Endothelial cell of umbilical vein (primary cell): ENCODE measurements around the gene KIFC3. TPM values are rescaled to one million over a fixed set of nuclear protein-coding genes. Genes with fewer than 3 reads are reported as not detected.

Source experiments
- BruUV-seq: library from RNA; stranded (reverse); fragments of 400-500 nt; replicated peaks from 2 replicates; lab custom pipeline; 2021; lab: Mats Ljungman, UMichigan
- CTCF ChIA-PET: fragments of 300-600, 350-600 bp; sonication (Branson Sonifier 250); formaldehyde crosslinking; loops from one replicate; lab custom pipeline; 2021; ENCODE audit warnings: antibody characterized with exemption, inconsistent platforms; lab: Charles Lee
- POLR2A ChIA-PET: fragments of 300-600, 350-600 bp; sonication (Branson Sonifier 250); formaldehyde crosslinking; loops from one replicate; lab custom pipeline; 2021; ENCODE audit warnings: antibody characterized with exemption, inconsistent platforms; lab: Charles Lee
- DNase-seq: peaks from one replicate; pipeline ENCODE4 v3.0.0-alpha.2; 2011; ENCODE audit warnings: low read depth, low spot score
- FAIRE-seq: peaks from 2 replicates; lab custom pipeline; 2011; peaks lifted over from hg19 to GRCh38; lab: Jason Lieb, UNC
- H2AFZ ChIP-seq: 2 replicates; pipeline ENCODE4 v1.6.0; 2012; ENCODE audit warnings: low read depth, low read length, control low read depth, inconsistent platforms
- H3K27ac ChIP-seq: 2 replicates; pipeline ENCODE4 v1.5.1; 2011; ENCODE audit warnings: low read depth, mild to moderate bottlenecking, control low read depth, low read length, moderate library complexity; ENCODE audit not compliant: insufficient read depth
- H3K27me3 ChIP-seq, 2 experiments: 2 replicates each; pipeline versions ENCODE4 v1.6.0 to v1.6.1; 2011; ENCODE audit warnings: low read length in 2 of 2, mixed read lengths in 1 of 2; ENCODE audit not compliant: control insufficient read depth in 2 of 2, insufficient read depth in 2 of 2
- H3K36me3 ChIP-seq, 2 experiments: 2 replicates in 1 of 2; 3 replicates in 1 of 2; pipeline ENCODE4 v1.5.1; 2011; ENCODE audit warnings: low read length in 2 of 2, mild to moderate bottlenecking in 1 of 2, moderate library complexity in 1 of 2; ENCODE audit not compliant: control insufficient read depth in 2 of 2, insufficient read depth in 2 of 2; ENCODE audit errors: extremely low read depth in 1 of 2
- H3K4me1 ChIP-seq: 3 replicates; pipeline ENCODE4 v1.5.1; 2011; ENCODE audit warnings: mild to moderate bottlenecking, low read length; ENCODE audit not compliant: control insufficient read depth, insufficient read depth; ENCODE audit errors: extremely low read depth
- H3K4me2 ChIP-seq: 2 replicates; pipeline ENCODE4 v1.6.1; 2011; ENCODE audit warnings: low read length, control low read depth, mixed read lengths; ENCODE audit not compliant: insufficient read depth
- H3K4me3 ChIP-seq, 3 experiments: fragments of 200-600 bp in 1 of 3; sonication (generic), shearing (Covaris generic) in 1 of 3; replicated peaks in 1 of 3; 2 replicates each; pipeline ENCODE4 v1.5.1; 2011 to 2016; ENCODE audit warnings: control low read depth in 3 of 3, low read length in 3 of 3, mild to moderate bottlenecking in 2 of 3, inconsistent platforms in 1 of 3, low read depth in 1 of 3, moderate library complexity in 1 of 3; ENCODE audit not compliant: insufficient read depth in 1 of 3
- H3K79me2 ChIP-seq: 2 replicates; pipeline ENCODE4 v1.6.0; 2012; ENCODE audit warnings: low read length, inconsistent platforms; ENCODE audit not compliant: control insufficient read depth, insufficient read depth
- H3K9ac ChIP-seq: replicated peaks from 2 replicates; pipeline ENCODE3; 2011; ENCODE audit warnings: low read length, control low read depth; ENCODE audit not compliant: insufficient read depth; ENCODE audit errors: extremely low read depth
- H3K9me1 ChIP-seq: replicated peaks from 3 replicates; pipeline ENCODE4 v1.6.0; 2011; ENCODE audit warnings: mild to moderate bottlenecking, low read length; ENCODE audit not compliant: control insufficient read depth, insufficient read depth; ENCODE audit errors: extremely low read depth
- H3K9me3 ChIP-seq: replicated peaks from 2 replicates; pipeline ENCODE4 v1.5.1; 2012; ENCODE audit warnings: low read length, inconsistent platforms; ENCODE audit not compliant: control insufficient read depth, insufficient read depth
- H4K20me1 ChIP-seq: replicated peaks from 2 replicates; pipeline ENCODE3; 2011; ENCODE audit warnings: mild to moderate bottlenecking, low read length; ENCODE audit not compliant: control insufficient read depth, insufficient read depth; ENCODE audit errors: extremely low read depth
- CTCF ChIP-seq, 2 donors: IDR thresholded peaks; 1 replicate in 1 of 2; 2 replicates in 1 of 2; pipeline ENCODE4 v1.5.1; 2011; ENCODE audit warnings: low read length in 2 of 2, mild to moderate bottlenecking in 2 of 2, moderate library complexity in 2 of 2, control low read depth in 1 of 2, inconsistent platforms in 1 of 2, low read depth in 1 of 2; ENCODE audit not compliant: insufficient read depth in 1 of 2; ENCODE audit errors: extremely low read depth in 1 of 2
- EZH2 ChIP-seq: IDR thresholded peaks from 2 replicates; pipeline ENCODE4 v1.6.1; 2012; ENCODE audit warnings: borderline replicate concordance, low read depth, mild to moderate bottlenecking, moderate library complexity, low read length, inconsistent platforms; ENCODE audit not compliant: severe bottlenecking
- FOS ChIP-seq: IDR thresholded peaks from 2 replicates; pipeline ENCODE4 v1.6.1; 2011; ENCODE audit warnings: mild to moderate bottlenecking, low read length, moderate library complexity, borderline replicate concordance; ENCODE audit not compliant: insufficient read depth
- GATA2 ChIP-seq: IDR thresholded peaks from 2 replicates; pipeline ENCODE4 v1.7.0; 2011; ENCODE audit warnings: low read depth, mild to moderate bottlenecking, moderate library complexity, mixed read lengths, low read length; ENCODE audit not compliant: insufficient read length, insufficient read depth
- JUN ChIP-seq: IDR thresholded peaks from 2 replicates; pipeline ENCODE4 v1.6.1; 2011; ENCODE audit warnings: borderline replicate concordance, low read depth; ENCODE audit not compliant: insufficient read length, insufficient read depth
- MAX ChIP-seq: IDR thresholded peaks from 2 replicates; pipeline ENCODE4 v1.6.1; 2011; ENCODE audit not compliant: insufficient read depth, insufficient read length
- MYC ChIP-seq: IDR thresholded peaks from one replicate; pipeline ENCODE4 v1.6.1; 2011; ENCODE audit warnings: mild to moderate bottlenecking, low read depth, low read length
- POLR2A ChIP-seq: IDR thresholded peaks from 2 replicates; pipeline ENCODE4 v1.6.1; 2012; ENCODE audit warnings: low read depth, mild to moderate bottlenecking, control low read depth, low read length
- POLR2AphosphoS5 ChIP-seq: IDR thresholded peaks from 2 replicates; pipeline ENCODE4 v1.6.1; 2012; ENCODE audit warnings: low read depth, mild to moderate bottlenecking, control low read depth, low read length, moderate library complexity; ENCODE audit not compliant: insufficient read depth
- dilution Hi-C: fragments of 300-500 bp; cut with MboI; formaldehyde crosslinking; loops from one replicate; pipeline ENCODE4 v1.15.0; 2019; ENCODE audit warnings: low sequenced_read_pairs; ENCODE audit not compliant: extremely low pct_ligation_motif_present
- intact Hi-C: fragments of 100-400 bp; cut with micrococcal nuclease; formaldehyde crosslinking; loops from one replicate; pipeline ENCODE4 v1.10.0; 2022
- polyA plus RNA-seq, 4 experiments: library from polyadenylated mRNA; depleted of rRNA in 3 of 4; stranded (reverse) in 3 of 4; unstranded in 1 of 4; fragments of >200 nt; gene quantifications; 2 replicates each; pipeline versions ENCODE4 v1.2.1 to v1.2.3, GENCODE V29; 2011 to 2012; ENCODE audit warnings: missing spikeins in 1 of 4
- total RNA-seq: library from RNA; stranded (reverse); gene quantifications from 2 replicates; pipeline ENCODE4 v1.2.3, GENCODE V29; 2021

Gene KIFC3
- total and polyA plus RNA-seq, 2 donors (not counting 3 experiments of a cell fraction or from before 2014, with no cell fraction given): 36.3 to 62.2 TPM

- Histone ChIP-seq H3K27me3 (no peaks in the 10 kb centered on the region), H4K20me1 (no peaks in the 10 kb centered on the region), H3K4me3 (no peak overlapping the region), H3K9me1 (no peaks in the 10 kb centered on the region), H3K4me1 (peaks cover 19% of the 10 kb centered on the region), H3K79me2 (no peaks in the 10 kb centered on the region), H3K4me2 (no peak overlapping the region), H3K9ac (no peak overlapping the region), H3K27ac (no peak overlapping the region), H2AFZ (no peak overlapping the region), H3K9me3 (no peaks in the 10 kb centered on the region), H3K36me3 (no peaks in the 10 kb centered on the region)
- DNase-seq: no peak
- POLR2A ChIA-PET: no interaction called here
- dilution Hi-C loops (no loop called here), intact Hi-C loops (loop anchor here (10.0 kb wide), 1 partner anchor 392 kb away; the partner anchor contains the start of gene CFAP20)
- no peak for TF ChIP-seq MYC
- CTCF ChIA-PET: interaction anchor here (1.8 kb wide), 1 partner anchor 10 kb away, joined by 8 read pairs; no protein-coding TSS in a partner anchor
- FAIRE-seq: no peak
- no TSS peak for BruUV-seq
Measured at GRCh38 chr16:57732714-57733113, 69.6 kb downstream of the KIFC3 start.

GRCh38 chr16:57732037-57732436 lies 70.3 kb downstream of the KIFC3 start:
- no TSS peak for BruUV-seq
- Histone ChIP-seq H3K9ac (no peak overlapping the region), H3K36me3 (no peaks in the 10 kb centered on the region), H3K9me1 (no peaks in the 10 kb centered on the region), H3K27me3 (no peaks in the 10 kb centered on the region), H3K9me3 (no peaks in the 10 kb centered on the region), H3K4me1 (peaks cover 17% of the 10 kb centered on the region), H3K27ac (no peak overlapping the region), H3K79me2 (no peaks in the 10 kb centered on the region), H2AFZ (no peak overlapping the region), H3K4me2 (no peak overlapping the region), H4K20me1 (no peaks in the 10 kb centered on the region), H3K4me3 (no peak overlapping the region)
- ChIA-PET CTCF (interaction anchor here (1.3 to 1.8 kb wide), 2 partner anchors 9 to 141 kb away, joined by 5 to 8 read pairs; no protein-coding TSS in a partner anchor), POLR2A (no interaction called here)
- TF ChIP-seq GATA2: no peak
- TF ChIP-seq POLR2A: no peak
- TF ChIP-seq MYC: no peak
- TF ChIP-seq JUN: no peak
- TF ChIP-seq EZH2: no peak
- TF ChIP-seq CTCF (IDR thresholded peaks at IDR 0.05; ENCODE audit: extremely low read depth in 1 of 2, insufficient read depth in 1 of 2, low read depth in 1 of 2, low read length in 2 of 2): no peak
- no peak for TF ChIP-seq MAX
- no peak for TF ChIP-seq POLR2AphosphoS5
- TF ChIP-seq FOS: no peak
- DNase-seq (no peak), FAIRE-seq (no peak)
- dilution Hi-C loops: no loop called here
- intact Hi-C loops: loop anchor here (10.0 kb wide), 1 partner anchor 393 kb away; the partner anchor contains the start of gene CFAP20
